Colonic mucosa (tissue), 4 donors: ENCODE measurements around the gene STARD13. TPM values are rescaled to one million over a fixed set of nuclear protein-coding genes. Genes with fewer than 3 reads are reported as not detected.
"Not testable (repeated sequence)": the region's sequence is repeated elsewhere in the genome, so short reads cannot be mapped to it uniquely, and the experiment has no call there.

Source experiments
- DNase-seq: peaks from one replicate; pipeline ENCODE4 v3.0.0-alpha.2; 2020
- H3K27ac ChIP-seq: fragments of 200-600 bp; one replicate; pipeline ENCODE4 v1.8.0; 2021
- H3K27me3 ChIP-seq: fragments of 200-600 bp; one replicate; pipeline ENCODE4 v1.8.0; 2021
- H3K36me3 ChIP-seq: fragments of 200-600 bp; one replicate; pipeline ENCODE4 v1.8.0; 2021
- H3K4me1 ChIP-seq: fragments of 200-600 bp; one replicate; pipeline ENCODE4 v1.8.0; 2021; ENCODE audit warnings: mild to moderate bottlenecking
- H3K4me3 ChIP-seq: fragments of 200-600 bp; one replicate; pipeline ENCODE4 v1.8.0; 2021
- H3K9ac ChIP-seq, 2 donors: one replicate each; pipeline ENCODE4 v1.7.0; 2013; ENCODE audit warnings: control low read depth in 2 of 2, low read depth in 2 of 2, low read length in 2 of 2
- H3K9me3 ChIP-seq: fragments of 200-600 bp; one replicate; pipeline ENCODE4 v1.8.0; 2021
- intact Hi-C: fragments of 100-400 bp; cut with DNase I; formaldehyde crosslinking; loops from one replicate; pipeline ENCODE4 v1.14.1; 2022
- total RNA-seq, 2 donors: library from RNA; stranded (reverse); fragmentation: NEBNext Ultra II Directional in 1 of 2; extraction: Animal tissue kit (Norgen Biotek cat#: 25700) in 1 of 2; gene quantifications; one replicate each; pipeline ENCODE4 v1.2.1, GENCODE V29; 2021
- TF ChIP-seq, protein P1 (sequence below): fragments of 200-600 bp; IDR thresholded peaks from one replicate; pipeline ENCODE4 v1.8.0; 2022; ENCODE audit warnings: antibody characterized with exemption, mild to moderate bottlenecking
- donor health status: healthy.
- donor health status: DM: no; HTN: no; CAD: no.
- donor health status: DM: no; HTN: no; CAD: no.

Gene STARD13
- total RNA-seq, 2 donors from 2014 or later, result 21.3 to 30.2 TPM

DNA sequence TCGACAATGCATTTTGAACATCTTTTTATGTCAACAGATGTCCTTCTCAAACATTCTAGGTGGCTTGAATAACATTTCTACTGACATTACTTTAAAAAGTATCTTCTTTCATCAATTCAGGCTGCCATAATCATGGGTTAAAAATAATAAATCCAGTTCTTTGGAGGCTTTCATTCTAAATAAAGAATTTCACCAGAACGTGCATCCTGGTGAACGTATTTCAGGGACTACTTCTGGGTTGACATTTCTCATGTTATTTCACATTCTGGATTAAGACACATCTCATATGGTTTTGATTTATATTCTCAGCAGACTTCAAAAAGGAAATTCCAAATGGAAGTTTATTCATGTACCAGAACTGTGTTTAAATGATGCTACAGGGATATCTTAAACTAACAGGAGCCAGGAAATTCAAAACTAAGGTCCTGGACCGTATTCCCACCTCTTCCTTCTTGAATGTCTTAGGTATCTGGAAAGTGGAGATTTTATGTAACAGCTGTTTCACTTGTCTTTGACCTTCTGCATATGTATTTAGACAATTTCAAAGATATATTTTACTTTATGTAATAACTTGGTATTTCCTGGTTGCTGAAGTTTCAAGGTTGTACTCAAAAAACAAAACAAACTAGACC lies 107.2 kb downstream of the STARD13 start:
- H3K27me3 ChIP-seq, result no peaks in the 10 kb centered on the region
- H3K9ac ChIP-seq, result no peak overlapping the region
- no peak overlapping the region for H3K27ac ChIP-seq
- H3K36me3 ChIP-seq, result no peaks in the 10 kb centered on the region
- no peaks in the 10 kb centered on the region for H3K4me1 ChIP-seq
- H3K9me3 ChIP-seq, result no peaks in the 10 kb centered on the region
- intact Hi-C loops, result no loop called here
- H3K4me3 ChIP-seq, result no peak overlapping the region
- TF ChIP-seq, protein P1, sequence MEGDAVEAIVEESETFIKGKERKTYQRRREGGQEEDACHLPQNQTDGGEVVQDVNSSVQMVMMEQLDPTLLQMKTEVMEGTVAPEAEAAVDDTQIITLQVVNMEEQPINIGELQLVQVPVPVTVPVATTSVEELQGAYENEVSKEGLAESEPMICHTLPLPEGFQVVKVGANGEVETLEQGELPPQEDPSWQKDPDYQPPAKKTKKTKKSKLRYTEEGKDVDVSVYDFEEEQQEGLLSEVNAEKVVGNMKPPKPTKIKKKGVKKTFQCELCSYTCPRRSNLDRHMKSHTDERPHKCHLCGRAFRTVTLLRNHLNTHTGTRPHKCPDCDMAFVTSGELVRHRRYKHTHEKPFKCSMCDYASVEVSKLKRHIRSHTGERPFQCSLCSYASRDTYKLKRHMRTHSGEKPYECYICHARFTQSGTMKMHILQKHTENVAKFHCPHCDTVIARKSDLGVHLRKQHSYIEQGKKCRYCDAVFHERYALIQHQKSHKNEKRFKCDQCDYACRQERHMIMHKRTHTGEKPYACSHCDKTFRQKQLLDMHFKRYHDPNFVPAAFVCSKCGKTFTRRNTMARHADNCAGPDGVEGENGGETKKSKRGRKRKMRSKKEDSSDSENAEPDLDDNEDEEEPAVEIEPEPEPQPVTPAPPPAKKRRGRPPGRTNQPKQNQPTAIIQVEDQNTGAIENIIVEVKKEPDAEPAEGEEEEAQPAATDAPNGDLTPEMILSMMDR, result no peak
- DNase-seq, result no peak

DNA sequence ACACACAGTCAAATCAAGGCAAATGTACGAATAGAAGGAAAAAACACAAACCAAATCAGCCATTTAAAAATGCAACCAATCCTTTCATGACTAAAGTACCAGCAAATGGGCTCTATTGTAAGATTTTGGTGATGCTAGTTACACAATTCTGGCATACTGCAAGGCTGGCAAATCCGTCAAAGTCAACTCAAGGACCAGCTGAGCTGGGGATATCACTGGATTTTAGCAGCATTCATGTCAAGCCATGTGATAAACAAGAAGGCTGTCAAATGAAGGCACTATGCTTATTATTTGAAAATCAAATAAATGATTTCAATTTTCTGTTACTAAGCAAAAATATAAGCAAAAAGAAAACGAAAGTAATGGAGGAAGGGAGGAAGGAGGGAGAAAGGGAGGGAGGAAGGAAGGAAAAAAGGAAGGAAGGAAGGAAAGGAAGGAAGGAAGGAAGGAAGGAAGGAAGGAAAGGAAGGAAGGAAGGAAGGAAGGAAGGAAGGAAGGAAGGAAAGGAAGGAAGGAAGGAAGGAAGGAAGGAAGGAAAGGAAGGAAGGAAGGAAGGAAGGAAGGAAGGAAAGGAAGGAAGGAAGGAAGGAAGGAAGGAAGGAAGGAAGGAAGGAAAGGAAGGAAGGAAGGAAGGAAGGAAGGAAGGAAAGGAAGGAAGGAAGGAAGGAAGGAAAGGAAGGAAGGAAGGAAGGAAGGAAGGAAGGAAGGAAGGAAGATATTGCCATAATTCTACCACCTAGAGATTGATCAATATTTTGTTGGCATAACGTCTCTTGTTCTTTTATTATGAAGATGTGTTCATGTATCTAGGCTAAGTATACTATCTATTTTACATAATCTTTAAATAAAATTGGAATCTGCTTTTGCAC lies 108.0 kb downstream of the STARD13 start:
- H3K9me3 ChIP-seq, H3K4me1 ChIP-seq, H3K4me3 ChIP-seq, DNase-seq, H3K36me3 ChIP-seq, H3K27ac ChIP-seq, H3K27me3 ChIP-seq, intact Hi-C loops, H3K9ac ChIP-seq: not testable (repeated sequence)

DNA sequence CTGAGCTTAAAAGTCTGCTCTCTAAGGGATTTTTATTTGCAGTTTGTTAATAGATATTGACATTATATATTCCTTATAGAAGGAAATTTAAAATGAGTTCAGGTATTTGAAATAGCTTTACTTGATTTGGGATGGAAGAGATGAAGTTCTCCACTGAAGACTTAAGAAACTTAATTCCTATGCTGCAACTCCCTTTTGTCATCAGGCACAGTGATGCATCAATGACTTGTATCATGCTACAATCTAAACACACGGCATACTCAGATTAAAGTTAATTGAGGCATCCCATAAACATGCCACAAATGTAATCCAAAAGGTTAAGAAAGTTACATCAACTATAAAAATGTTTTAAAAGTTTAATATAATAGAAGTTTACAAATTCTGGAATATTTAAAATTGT lies 109.0 kb downstream of the STARD13 start:
- no peak for DNase-seq
- intact Hi-C loops, result no loop called here
- H3K4me1 ChIP-seq, result no peaks in the 10 kb centered on the region
- no peaks in the 10 kb centered on the region for H3K27me3 ChIP-seq
- no peak overlapping the region for H3K27ac ChIP-seq
- no peak overlapping the region for H3K4me3 ChIP-seq
- no peaks in the 10 kb centered on the region for H3K9me3 ChIP-seq
- no peaks in the 10 kb centered on the region for H3K36me3 ChIP-seq
- TF ChIP-seq, protein P1, result no peak
- H3K9ac ChIP-seq, result no peak overlapping the region

DNA sequence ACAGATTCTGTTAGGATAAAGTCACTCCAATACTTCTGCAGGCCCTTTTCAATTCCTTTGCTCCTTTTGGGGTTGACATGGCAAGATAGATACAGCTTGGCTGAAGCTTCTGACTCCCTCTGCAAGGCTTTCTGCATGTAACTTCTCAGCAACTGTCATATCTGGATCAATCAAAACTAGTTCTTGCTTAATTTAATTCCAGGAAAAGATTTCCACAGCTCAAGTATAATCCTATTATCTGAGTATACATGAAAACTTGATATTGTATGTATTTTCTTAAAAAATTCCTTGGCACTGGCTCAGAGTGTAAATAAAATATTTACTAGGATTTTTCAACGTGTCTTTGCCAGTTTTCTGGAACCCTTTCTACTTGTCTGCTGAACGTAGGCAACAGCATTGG lies 109.6 kb downstream of the STARD13 start:
- Histone ChIP-seq H3K36me3 (no peaks in the 10 kb centered on the region), H3K9ac (no peak overlapping the region), H3K27ac (no peak overlapping the region), H3K27me3 (no peaks in the 10 kb centered on the region), H3K4me1 (no peaks in the 10 kb centered on the region), H3K4me3 (no peak overlapping the region), H3K9me3 (no peaks in the 10 kb centered on the region)
- no peak for DNase-seq
- intact Hi-C loops, result no loop called here
- TF ChIP-seq, protein P1, result no peak

DNA sequence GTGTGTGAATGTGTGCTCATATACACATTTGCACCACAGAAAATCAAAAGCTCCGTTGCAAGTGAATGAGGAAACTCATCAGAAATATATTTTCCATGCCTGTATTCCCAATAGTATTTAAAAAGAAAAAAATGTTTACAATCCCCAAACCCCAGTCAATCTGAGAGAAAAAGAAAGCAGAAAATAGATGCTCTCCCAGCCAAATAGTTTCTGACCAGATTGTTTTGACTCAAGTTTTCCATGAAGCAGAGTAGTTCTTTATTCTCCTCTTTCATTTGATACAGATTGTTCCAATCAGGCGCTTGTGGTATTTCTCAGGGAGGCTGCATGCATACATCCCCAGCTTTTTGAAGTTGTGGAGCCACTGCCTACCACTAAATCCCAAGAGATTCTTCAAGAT lies 110.6 kb downstream of the STARD13 start:
- Histone ChIP-seq H3K4me3 (no peak overlapping the region), H3K4me1 (no peaks in the 10 kb centered on the region), H3K36me3 (no peaks in the 10 kb centered on the region), H3K27me3 (no peaks in the 10 kb centered on the region), H3K9me3 (no peaks in the 10 kb centered on the region), H3K9ac (no peak overlapping the region), H3K27ac (no peak overlapping the region)
- intact Hi-C loops, result no loop called here
- no peak for DNase-seq
- TF ChIP-seq, protein P1, result no peak

DNA sequence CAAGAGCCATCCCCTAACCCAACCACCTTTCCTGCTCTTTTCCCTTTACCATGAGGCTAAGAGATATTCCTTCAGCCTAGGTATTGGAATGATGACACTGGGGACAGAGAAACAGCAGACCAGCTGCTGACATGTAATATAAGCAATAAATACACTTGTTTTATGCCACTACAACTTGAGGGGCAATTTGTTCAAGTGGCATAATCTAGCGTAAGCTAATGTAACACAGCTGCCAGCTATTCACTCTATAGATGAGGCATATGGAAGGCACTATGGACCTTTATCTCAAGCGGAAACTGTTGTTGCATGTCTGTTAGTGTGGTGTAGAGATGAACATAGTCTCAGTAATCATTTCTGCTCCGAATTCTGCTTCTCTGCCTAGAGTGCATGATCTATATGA lies 111.1 kb downstream of the STARD13 start:
- H3K9ac ChIP-seq, result no peak overlapping the region
- no peaks in the 10 kb centered on the region for H3K36me3 ChIP-seq
- DNase-seq, result no peak
- TF ChIP-seq, protein P1, result no peak
- no peak overlapping the region for H3K27ac ChIP-seq
- intact Hi-C loops, result no loop called here
- H3K4me1 ChIP-seq, result no peaks in the 10 kb centered on the region
- H3K27me3 ChIP-seq, result no peaks in the 10 kb centered on the region
- H3K4me3 ChIP-seq, result no peak overlapping the region
- H3K9me3 ChIP-seq, result no peaks in the 10 kb centered on the region
